GM12878 (cell line): ENCODE measurements around the gene SLC19A2. TPM values are rescaled to one million over a fixed set of nuclear protein-coding genes. Genes with fewer than 3 reads are reported as not detected.

ENCODE experiments used
- CREM ChIP-seq: IDR thresholded peaks from 2 replicates; pipeline ENCODE4 v1.6.1; 2014; ENCODE audit warnings: antibody characterized with exemption, low read depth
- EED ChIP-seq: sonication (generic); IDR thresholded peaks from 2 replicates; pipeline ENCODE4 v1.6.1; 2016; ENCODE audit warnings: antibody characterized with exemption, low read depth
- EGR1 ChIP-seq, 2 experiments: IDR thresholded peaks; 1 replicate in 1 of 2; 2 replicates in 1 of 2; pipeline ENCODE4 v1.6.1; 2011 to 2012; ENCODE audit warnings: low read depth in 2 of 2, low read length in 2 of 2, borderline replicate concordance in 1 of 2, mild to moderate bottlenecking in 1 of 2, moderate library complexity in 1 of 2
- ETV6 ChIP-seq, 2 experiments: fragments of 450-650 bp in 1 of 2; IDR thresholded peaks in 1 of 2; conservative IDR thresholded peaks in 1 of 2; 2 replicates each; pipeline ENCODE4 v1.6.1; 2014; ENCODE audit warnings: antibody characterized with exemption in 1 of 2, borderline replicate concordance in 1 of 2, low read depth in 1 of 2, mild to moderate bottlenecking in 1 of 2, moderate library complexity in 1 of 2
- IRF3 ChIP-seq: fragments of 450-650 bp; IDR thresholded peaks from 2 replicates; pipeline ENCODE4 v1.6.1; 2014; ENCODE audit warnings: mild to moderate bottlenecking
- IRF4 ChIP-seq: IDR thresholded peaks from 2 replicates; pipeline ENCODE4 v1.6.1; 2011; ENCODE audit warnings: low read depth, low read length
- LARP7 ChIP-seq: fragments of 450-650 bp; IDR thresholded peaks from 2 replicates; pipeline ENCODE4 v1.6.1; 2017; ENCODE audit warnings: mild to moderate bottlenecking
- POLR2AphosphoS5 ChIP-seq: IDR thresholded peaks from 2 replicates; pipeline ENCODE4 v1.6.1; 2011; ENCODE audit warnings: mild to moderate bottlenecking, low read length, inconsistent platforms
- PRDM15 ChIP-seq: fragments of 450-650 bp; formaldehyde crosslinking; IDR thresholded peaks from 2 replicates; pipeline ENCODE4 v1.4.0; 2020; ENCODE audit warnings: mild to moderate bottlenecking, moderate library complexity
- SMAD1 ChIP-seq: fragments of 450-650 bp; IDR thresholded peaks from 2 replicates; pipeline ENCODE4 v1.6.1; 2018; ENCODE audit warnings: mild to moderate bottlenecking, low read depth; ENCODE audit not compliant: partially characterized antibody
- SMC3 ChIP-seq: IDR thresholded peaks from 2 replicates; pipeline ENCODE4 v1.6.1; 2011; ENCODE audit warnings: low read length, improper control_type of control experiment, borderline replicate concordance
- STAT1 ChIP-seq: fragments of 450-650 bp; conservative IDR thresholded peaks from 2 replicates; pipeline ENCODE4 v1.6.1; 2014; ENCODE audit warnings: antibody characterized with exemption, mild to moderate bottlenecking
- YY1 ChIP-seq: IDR thresholded peaks from 2 replicates; pipeline ENCODE4 v1.6.1; 2011; ENCODE audit warnings: low read depth, mild to moderate bottlenecking, low read length
- ZBTB4 ChIP-seq: fragments of 450-650 bp; formaldehyde crosslinking; IDR thresholded peaks from 2 replicates; pipeline ENCODE4 v1.4.0; 2022; ENCODE audit warnings: mild to moderate bottlenecking, moderate library complexity
- polyA plus RNA-seq, 11 experiments: library from polyadenylated mRNA; depleted of rRNA in 4 of 11; unstranded in 6 of 11; stranded (reverse) in 5 of 11; fragments of >200 nt; fragmentation: Nextera tagmentation in 4 of 11; fragmentation: Illumina TruSeq in 1 of 11; extraction: Ambion mirVana in 4 of 11; extraction: Trizol in 1 of 11; gene quantifications; 1 replicate in 1 of 11; 2 replicates in 10 of 11; pipeline versions ENCODE4 v1.2.1 to v1.2.3, GENCODE V29; 2011 to 2016; ENCODE audit warnings: inconsistent platforms in 2 of 11, missing spikeins in 2 of 11, low read depth in 1 of 11
- total RNA-seq, 4 experiments: library from RNA; depleted of rRNA in 3 of 4; stranded (reverse); fragments of >200 nt in 3 of 4; fragmentation: Illumina TruSeq in 1 of 4; extraction: Trizol in 1 of 4; gene quantifications; 2 replicates each; pipeline versions ENCODE4 v1.2.1 to v1.2.3, GENCODE V29; 2013 to 2021
- TF ChIP-seq, protein P1 (sequence below): fragments of 150-350 bp; IDR thresholded peaks from 2 replicates; pipeline ENCODE4 v1.6.1; 2016; ENCODE audit warnings: low read depth, low read length

The SLC19A2 gene
- total and polyA plus RNA-seq, 10 of the 15 experiments (the other 5 are each of a cell fraction or from before 2014, with no cell fraction given): 1.2 to 7.8 (median 2.5) TPM

DNA sequence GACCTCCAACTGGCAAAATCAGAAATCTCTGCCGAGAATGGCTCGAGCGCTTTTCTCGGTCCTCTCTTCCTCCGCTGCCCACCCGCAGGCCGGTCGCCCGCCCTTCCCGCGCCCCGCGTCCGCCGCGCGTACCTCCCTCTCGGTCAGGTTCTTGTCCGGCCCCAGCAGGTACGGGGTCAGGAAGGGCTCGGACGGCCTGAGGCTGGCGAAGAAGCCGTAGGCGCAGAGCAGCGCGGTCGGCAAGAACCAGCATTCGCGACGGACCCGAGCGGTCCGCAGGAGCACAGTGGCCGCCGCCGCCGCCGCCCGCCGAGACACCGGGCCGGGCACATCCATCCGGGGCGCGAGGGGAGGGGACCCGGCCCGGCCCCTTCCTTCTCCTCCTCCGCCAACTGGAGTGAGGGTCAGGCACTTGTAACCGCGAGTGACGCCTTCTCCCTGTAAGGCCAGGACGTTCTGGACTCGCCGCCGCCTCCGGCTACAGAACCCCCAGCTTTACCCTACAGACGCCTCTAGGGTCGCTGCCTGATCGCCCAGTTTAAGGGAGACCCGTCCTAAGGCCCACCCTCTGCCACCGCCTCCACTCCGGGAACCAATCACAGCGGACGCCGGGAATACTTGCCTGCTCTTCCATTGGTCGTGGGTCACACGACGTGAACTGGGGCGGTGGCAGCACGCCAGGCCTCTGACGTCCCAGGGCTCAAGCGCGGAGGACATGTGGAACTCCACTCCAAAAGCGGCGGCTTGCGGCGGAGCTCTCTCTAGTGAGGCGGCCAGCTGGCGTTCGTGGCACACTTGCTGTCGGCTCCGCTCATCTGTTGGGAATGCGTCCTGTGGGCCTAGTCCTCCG is at the start of gene SLC19A2 (continued):
- no peak for TF ChIP-seq ZBTB4 (CRISPR knock-in tag)
- TF ChIP-seq EGR1 (IDR thresholded peaks at IDR 0.05; ENCODE audit: borderline replicate concordance in 1 of 2, low read depth in 2 of 2, low read length in 2 of 2): no peak
- TF ChIP-seq YY1: peak; percentile 10; the same call in 1 of the 2 replicates
- TF ChIP-seq, protein P1, sequence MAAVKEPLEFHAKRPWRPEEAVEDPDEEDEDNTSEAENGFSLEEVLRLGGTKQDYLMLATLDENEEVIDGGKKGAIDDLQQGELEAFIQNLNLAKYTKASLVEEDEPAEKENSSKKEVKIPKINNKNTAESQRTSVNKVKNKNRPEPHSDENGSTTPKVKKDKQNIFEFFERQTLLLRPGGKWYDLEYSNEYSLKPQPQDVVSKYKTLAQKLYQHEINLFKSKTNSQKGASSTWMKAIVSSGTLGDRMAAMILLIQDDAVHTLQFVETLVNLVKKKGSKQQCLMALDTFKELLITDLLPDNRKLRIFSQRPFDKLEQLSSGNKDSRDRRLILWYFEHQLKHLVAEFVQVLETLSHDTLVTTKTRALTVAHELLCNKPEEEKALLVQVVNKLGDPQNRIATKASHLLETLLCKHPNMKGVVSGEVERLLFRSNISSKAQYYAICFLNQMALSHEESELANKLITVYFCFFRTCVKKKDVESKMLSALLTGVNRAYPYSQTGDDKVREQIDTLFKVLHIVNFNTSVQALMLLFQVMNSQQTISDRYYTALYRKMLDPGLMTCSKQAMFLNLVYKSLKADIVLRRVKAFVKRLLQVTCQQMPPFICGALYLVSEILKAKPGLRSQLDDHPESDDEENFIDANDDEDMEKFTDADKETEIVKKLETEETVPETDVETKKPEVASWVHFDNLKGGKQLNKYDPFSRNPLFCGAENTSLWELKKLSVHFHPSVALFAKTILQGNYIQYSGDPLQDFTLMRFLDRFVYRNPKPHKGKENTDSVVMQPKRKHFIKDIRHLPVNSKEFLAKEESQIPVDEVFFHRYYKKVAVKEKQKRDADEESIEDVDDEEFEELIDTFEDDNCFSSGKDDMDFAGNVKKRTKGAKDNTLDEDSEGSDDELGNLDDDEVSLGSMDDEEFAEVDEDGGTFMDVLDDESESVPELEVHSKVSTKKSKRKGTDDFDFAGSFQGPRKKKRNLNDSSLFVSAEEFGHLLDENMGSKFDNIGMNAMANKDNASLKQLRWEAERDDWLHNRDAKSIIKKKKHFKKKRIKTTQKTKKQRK: no peak
- no peak; the same call in 1 of the 2 replicates for TF ChIP-seq STAT1
- TF ChIP-seq LARP7: peak; percentile 64
- TF ChIP-seq PRDM15 (CRISPR knock-in tag): no peak
- no peak for TF ChIP-seq ETV6 (conservative IDR thresholded peaks at IDR 0.05 in 1 of 2, IDR thresholded peaks at IDR 0.05 in 1 of 2; ENCODE audit: borderline replicate concordance in 1 of 2, low read depth in 1 of 2)
- TF ChIP-seq SMAD1: no peak
- TF ChIP-seq CREM: peak; percentile 75
- TF ChIP-seq EED: peak; percentile 46; the same call in 1 of the 2 replicates
- TF ChIP-seq IRF4: no peak
- TF ChIP-seq POLR2AphosphoS5: peak; percentile 87
- peak; percentile 54; the same call in 1 of the 2 replicates for TF ChIP-seq IRF3
- no peak for TF ChIP-seq SMC3
